ENCODE data around the gene MRPS18A.
A peak's percentile ranks its signal among the peaks of the same experiment; 100 is the strongest.

The MRPS18A gene

GRCh38 chr6:43670623-43670986 is 17.0 kb downstream of the MRPS18A start:
- TF ChIP-seq CTCF (IDR thresholded peaks at IDR 0.05; ENCODE audit: low read depth, low read length) (no peak), MAX (IDR thresholded peaks at IDR 0.05; ENCODE audit: low read depth, low read length) (no peak), POLR2A (IDR thresholded peaks at IDR 0.05; ENCODE audit: extremely low read depth, insufficient read length) (no peak)
- no peak overlapping the region for H3K4me3 ChIP-seq (ENCODE audit: low read depth, low read length)
- DNase-seq (ENCODE audit: low read depth) = no peak

GRCh38 chr6:43669922-43670622 is 17.5 kb downstream of the MRPS18A start:
- TF ChIP-seq MYC (IDR thresholded peaks at IDR 0.05; ENCODE audit: low read depth, low read length) (no peak), MAX (IDR thresholded peaks at IDR 0.05; ENCODE audit: low read depth, low read length) (no peak)
- DNase-seq (ENCODE audit: low read depth) = peak; percentile 80
- H3K4me3 ChIP-seq (ENCODE audit: low read depth, low read length) = no peak overlapping the region

- DNase-seq (ENCODE audit: low read depth) = no peak
- H3K4me3 ChIP-seq (ENCODE audit: low read depth, low read length) = no peak overlapping the region
- TF ChIP-seq MAX (IDR thresholded peaks at IDR 0.05; ENCODE audit: low read depth, low read length) (no peak), CTCF (IDR thresholded peaks at IDR 0.05; ENCODE audit: low read depth, low read length) (no peak), MYC (IDR thresholded peaks at IDR 0.05; ENCODE audit: low read depth, low read length) (no peak), POLR2A (IDR thresholded peaks at IDR 0.05; ENCODE audit: extremely low read depth, insufficient read length) (no peak)
Measured at GRCh38 chr6:43669050-43669921, 18.3 kb downstream of the MRPS18A start.

- DNase-seq (ENCODE audit: low read depth) = peak; percentile 79
- TF ChIP-seq MYC (IDR thresholded peaks at IDR 0.05; ENCODE audit: low read depth, low read length) = no peak
- TF ChIP-seq CTCF (IDR thresholded peaks at IDR 0.05; ENCODE audit: low read depth, low read length) = peak; percentile 85
- H3K4me3 ChIP-seq (ENCODE audit: low read depth, low read length) = no peak overlapping the region
Measured at GRCh38 chr6:43668151-43669028, 19.2 kb downstream of the MRPS18A start.

GRCh38 chr6:43667245-43668150 is 20.1 kb downstream of the MRPS18A start:
- TF ChIP-seq POLR2A (IDR thresholded peaks at IDR 0.05; ENCODE audit: extremely low read depth, insufficient read length) (peak; percentile 11), MYC (IDR thresholded peaks at IDR 0.05; ENCODE audit: low read depth, low read length) (no peak), MAX (IDR thresholded peaks at IDR 0.05; ENCODE audit: low read depth, low read length) (no peak), CTCF (IDR thresholded peaks at IDR 0.05; ENCODE audit: low read depth, low read length) (peak; percentile 95)
- DNase-seq (ENCODE audit: low read depth) = peak; percentile 79
- no peak overlapping the region for H3K4me3 ChIP-seq (ENCODE audit: low read depth, low read length)
